ENCODE measurements around the gene NTN1.

Gene NTN1

DNA sequence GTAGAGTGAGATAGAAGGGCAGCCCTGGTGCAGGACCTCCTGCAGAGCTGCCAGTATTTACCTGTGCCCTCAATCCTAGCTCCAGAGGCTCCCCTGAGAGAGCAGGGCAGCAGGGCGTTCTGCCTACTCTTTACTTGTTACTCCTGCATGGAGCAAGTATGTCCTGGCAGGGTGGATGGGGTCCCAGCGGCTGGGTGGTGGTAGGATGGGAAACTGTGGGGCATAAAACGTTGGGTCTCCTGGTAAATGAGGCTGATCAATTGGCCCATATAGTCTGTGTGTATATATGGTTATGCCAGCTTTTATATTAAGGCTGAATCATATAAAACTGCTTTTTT, 192.0 kb downstream of the NTN1 start:
- DNase-seq (ENCODE audit: extremely low read depth, low read depth) = no peak
- no peak for TF ChIP-seq CTCF (IDR thresholded peaks at IDR 0.05; ENCODE audit: low read depth, low read length)

- no peak for TF ChIP-seq CTCF (IDR thresholded peaks at IDR 0.05; ENCODE audit: low read depth, low read length)
- DNase-seq (ENCODE audit: extremely low read depth, low read depth) = no peak
These were observed 194.2 kb downstream of the NTN1 start for GRCh38 chr17:9215465-9215864.

DNA sequence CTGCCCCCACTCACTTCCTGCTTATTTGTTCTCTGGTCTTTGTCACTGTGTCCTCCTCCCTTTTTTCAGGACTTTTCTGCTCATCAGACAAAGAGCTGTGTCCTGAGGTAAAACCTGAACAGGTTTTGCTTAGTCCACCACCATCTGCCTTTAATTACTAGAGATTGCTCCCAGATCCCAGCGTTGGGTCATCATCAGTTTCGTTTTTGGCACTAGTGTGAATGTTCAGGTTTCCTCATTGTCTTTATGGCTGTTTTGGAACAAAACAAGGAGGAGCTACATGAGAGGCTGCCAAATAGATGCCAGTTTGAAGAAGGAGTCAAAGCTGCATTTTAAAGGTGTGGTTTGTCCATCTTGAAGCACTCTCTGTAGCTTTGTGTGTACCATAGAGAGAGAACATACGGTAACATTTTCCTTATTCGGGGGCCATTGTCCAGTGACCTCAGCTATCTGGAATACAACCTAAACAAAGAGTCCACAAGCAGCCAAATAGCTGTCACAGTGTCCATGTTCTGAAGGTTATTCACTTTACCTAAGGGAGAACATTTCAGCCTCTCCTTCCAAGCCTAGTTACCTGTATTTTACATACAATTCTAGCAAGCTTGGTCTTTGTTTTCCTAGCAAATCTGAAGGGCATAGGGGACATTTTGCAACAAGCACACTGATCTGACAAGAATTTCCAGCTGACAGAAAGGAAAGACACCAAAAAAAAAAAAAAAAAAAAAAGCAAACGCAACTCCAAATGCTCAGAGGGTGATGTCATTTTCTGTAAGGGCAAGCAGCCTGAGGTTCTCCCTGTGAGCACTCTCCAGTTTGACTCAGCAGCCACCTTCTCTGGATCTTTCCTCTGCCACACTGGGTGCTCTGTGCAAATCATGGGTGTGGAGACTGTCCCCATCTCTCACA, 196.1 kb downstream of the NTN1 start:
- peak; percentile 60 for DNase-seq (ENCODE audit: extremely low read depth, low read depth)
- no peak for TF ChIP-seq CTCF (IDR thresholded peaks at IDR 0.05; ENCODE audit: low read depth, low read length)

- no peak for TF ChIP-seq CTCF (IDR thresholded peaks at IDR 0.05; ENCODE audit: low read depth, low read length)
- DNase-seq (ENCODE audit: extremely low read depth, low read depth) = no peak
These were observed 196.8 kb downstream of the NTN1 start for GRCh38 chr17:9218064-9218635.

- DNase-seq (ENCODE audit: extremely low read depth, low read depth) = no peak
- TF ChIP-seq CTCF (IDR thresholded peaks at IDR 0.05; ENCODE audit: low read depth, low read length) = no peak
These were observed 197.6 kb downstream of the NTN1 start for GRCh38 chr17:9218911-9219310.

DNA sequence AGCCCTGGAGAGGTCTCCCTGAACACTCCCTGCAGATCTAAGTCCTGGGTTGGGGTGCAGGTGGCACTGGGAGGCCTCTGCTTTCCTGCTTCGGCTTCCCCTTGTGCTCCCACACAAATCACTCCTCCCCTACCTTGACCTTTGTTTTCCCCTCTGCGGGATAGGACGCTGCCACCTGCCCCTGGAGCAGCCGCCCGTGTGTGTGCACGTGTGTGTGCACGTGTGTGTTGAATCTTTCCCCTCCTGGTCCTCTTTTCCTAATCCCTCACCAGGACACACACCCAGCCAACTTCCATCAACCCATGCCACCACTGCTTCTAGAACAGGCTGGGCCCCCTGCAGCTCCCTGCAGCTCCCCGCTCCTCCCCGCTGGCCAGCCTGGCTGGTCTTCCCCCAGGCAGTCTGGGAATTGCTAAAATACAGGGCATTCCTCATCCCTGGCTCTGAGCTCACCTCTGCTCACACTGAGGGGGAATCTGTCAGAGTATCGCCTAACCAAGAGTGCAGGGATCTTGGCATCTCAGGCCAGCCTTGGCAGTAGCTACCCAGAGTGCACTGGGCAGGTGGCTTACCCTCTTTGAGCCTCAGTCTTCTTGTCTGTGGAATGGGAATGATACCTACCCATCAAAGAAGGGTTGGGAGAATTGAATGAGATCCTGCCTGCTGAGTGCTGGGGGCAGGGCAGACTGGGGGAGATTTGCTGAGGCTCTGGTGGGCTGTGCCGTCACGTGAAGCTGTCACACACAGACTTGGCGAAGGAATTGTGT, 198.5 kb downstream of the NTN1 start:
- no peak for TF ChIP-seq CTCF (IDR thresholded peaks at IDR 0.05; ENCODE audit: low read depth, low read length)
- DNase-seq (ENCODE audit: extremely low read depth, low read depth) = no peak
